GM18526 (cell line): ENCODE measurements around the gene NAPB.

Source experiments
- POLR2A ChIP-seq: IDR thresholded peaks from 3 replicates; pipeline ENCODE4 v1.6.1; 2011; ENCODE audit not compliant: insufficient read length; ENCODE audit errors: extremely low read depth

NAPB gene

DNA sequence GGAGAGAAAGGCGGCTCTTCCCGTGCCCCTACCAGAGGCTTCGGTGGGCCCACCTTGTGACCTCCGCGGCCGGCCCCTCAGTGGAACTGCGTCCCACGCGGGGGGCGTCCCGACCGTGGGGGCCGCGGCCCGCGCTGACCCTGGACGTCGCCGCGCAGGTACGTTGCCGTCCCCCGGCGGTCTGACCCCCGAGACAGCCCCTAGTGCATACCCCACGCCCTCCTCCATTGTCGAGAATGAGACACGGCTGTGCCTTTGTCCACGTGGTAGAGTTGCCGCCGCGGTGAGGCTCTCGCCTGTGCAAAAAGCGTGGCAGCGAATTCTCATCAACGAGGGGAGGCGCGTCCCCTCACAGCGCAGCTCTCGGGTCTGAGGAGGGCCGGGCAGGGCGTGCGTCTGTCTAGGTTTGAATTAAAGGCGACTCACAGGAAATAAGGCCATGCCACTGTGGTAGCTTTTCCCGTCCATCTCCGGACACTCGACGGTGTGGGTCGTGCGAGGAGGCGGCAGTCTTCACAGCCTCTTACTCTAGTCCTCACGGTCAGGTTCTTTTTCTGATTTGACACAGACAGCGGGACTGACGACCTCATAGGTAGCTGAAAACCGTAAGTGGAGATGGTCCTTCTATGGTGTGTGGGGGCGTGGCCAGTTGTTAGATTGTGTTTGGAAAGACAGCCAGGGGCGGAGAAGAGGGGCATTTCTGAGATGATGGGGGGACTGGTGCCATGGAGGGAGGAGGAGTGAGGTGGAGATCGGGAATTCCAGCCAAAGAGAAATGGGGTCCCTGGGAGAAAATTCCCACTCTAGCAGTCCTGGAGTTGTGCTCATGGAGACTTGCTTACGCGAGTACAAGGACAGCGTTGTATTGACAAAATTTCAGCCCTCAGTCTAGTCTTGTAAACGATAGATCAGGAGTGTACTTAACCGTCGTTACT is 70.1 kb downstream of the NAPB start:
- TF ChIP-seq POLR2A, result peak; percentile 31

DNA sequence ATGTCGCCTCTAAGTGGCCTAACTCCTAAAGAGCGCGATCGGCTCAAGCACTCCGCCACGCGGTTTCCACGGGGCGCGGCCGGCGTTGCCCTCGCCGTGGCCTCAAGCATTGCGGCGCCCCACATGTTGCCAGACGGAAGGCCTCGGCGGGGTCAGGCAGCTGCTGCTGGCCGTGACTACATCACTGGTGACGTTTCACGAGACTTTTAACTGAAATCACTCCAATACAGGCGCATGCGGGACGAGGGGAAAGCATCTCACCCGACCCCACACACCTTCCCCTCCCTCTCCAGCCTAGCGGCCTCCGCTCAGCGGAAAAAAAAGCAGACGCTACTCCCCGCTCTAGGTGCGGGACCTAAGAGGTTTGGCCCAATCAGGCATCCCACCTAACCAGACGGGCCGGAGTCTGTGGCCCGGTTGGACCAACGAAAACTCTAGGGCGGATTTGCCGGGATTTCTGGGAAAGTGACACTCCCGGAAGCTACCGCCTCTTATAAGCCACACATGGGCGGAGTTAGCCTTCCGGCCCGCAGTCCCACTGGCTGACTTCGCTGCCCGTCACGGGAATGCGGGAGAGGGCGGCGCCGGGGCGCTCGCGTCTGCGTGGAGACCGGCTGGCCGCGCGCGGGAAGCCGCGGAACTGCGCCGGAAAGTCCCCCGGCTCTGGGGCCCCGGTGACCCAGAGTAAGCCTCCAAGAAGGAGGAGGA is 70.9 kb downstream of the NAPB start, which contains the start of gene NXT1:
TSS of gene NXT1 (plus strand) at position 596 of the 708 bp plus-strand sequence. CDS start 3,251 bp downstream, outside the sequence.
- TF ChIP-seq POLR2A, result peak; percentile 79

DNA sequence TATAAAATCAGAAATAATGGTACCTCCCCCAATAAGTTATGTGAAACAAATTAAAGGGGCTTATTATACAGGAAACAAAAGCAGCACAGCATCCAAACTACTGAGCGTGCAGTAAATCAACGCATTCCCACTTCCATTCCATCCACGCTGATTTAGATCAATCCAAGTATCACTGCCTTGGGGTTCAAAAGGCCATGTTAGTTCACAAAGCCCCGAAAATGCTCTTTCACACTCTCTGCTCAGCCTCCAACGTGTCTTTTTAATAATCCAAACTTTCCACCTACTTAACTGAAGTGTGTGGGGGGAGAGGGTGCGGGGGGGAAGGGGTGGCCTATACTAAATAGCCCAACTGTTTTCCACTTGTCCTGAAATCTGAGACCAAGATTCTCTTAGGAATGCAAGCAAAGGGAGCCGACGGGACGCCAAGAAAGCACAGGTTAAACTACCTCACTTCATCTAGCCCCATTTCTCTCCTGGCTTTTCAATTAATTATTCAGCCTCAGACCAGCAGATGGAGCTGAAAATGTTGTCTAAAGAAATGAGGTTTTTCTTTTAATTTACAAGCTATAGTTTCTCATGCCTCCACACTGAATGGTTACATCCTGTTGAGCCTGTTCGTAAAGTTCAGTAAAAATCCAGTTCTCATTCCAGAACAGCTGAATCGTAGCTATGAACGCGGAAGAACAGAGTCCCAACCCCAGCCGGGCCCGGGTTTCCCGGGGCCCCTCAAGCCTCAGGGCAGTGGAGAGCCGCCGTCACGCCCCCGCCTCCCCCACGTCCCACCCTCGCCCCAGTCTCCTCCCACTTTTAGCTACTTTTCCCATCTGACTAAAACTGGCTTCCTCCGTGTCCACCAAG is 71.7 kb downstream of the NAPB start:
- TF ChIP-seq POLR2A, result no peak

DNA sequence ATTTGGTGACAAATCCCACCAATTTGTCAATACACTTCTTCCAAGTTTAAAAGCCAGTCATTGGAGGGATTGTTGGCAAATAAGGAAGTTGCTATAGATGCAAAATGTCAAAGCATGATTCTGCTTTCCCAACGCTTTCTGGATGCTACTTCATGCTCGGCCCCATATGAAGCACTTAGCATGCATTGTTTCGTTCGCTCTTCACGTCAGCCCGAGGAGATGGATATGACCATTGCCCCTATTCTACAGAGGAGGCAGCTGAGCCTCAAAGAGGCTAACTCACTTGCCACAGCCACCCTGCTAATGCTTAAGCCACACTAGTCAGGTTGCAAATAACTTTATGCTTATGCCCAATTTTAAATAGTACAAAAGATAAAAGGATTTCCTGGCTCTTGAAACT is 73.5 kb downstream of the NAPB start:
- no peak for TF ChIP-seq POLR2A

DNA sequence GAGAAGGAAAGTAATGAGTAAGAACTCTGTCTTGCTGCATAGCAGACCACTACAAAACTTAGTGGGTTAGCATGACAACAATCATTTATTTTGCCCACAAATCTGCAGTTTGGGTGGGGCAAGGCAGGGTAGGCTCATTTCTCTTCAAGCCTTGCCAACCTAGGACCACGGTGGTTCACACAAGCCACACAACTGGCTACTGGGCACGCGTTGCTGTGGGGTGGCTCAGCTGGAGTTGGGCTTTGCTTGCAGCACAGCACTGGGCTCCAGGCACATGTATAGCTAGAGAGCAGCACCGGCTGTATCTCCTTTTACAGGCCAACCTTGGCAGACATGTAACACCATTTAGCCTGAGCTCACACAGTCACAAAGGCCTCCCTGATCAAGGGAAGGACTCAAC is 75.3 kb downstream of the NAPB start:
- no peak for TF ChIP-seq POLR2A

DNA sequence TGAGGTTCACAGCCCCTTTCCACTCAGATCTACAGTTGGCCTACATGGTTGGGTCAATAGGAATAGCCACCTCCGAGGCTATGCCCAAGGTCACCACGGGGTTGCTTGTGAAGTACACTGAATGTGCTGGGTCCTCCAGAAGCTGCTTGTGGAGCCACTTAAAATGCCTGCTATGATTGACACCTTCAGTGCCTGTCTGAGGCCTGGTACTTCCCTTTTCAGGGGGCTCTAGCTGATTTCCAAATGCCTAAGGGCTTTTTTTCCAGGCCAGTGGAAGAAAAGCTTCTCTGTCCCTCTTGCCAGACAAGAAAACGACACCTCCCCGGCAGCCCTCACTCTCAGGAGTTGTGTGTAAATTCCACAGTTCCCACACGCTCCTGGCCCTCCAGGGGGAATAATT is 77.0 kb downstream of the NAPB start:
- no peak for TF ChIP-seq POLR2A

DNA sequence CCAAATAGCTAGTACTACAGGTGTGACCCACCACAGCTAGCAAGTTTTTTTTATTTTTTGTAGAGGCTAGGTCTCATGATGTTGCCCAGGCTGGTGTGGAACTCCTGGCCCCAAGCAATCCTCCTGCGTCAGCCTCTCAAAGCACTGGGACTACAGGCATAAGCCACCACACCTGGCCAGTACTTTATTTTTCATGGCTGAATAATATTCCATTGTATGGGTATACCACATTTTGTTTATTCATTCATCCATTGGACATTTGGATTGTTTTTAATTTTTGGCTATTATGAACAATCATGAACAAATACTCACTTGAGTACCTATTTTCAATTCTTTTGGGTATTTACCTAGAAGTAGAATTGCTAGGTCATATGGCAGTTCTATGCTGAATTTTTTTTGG is 77.7 kb downstream of the NAPB start:
- TF ChIP-seq POLR2A, result no peak

DNA sequence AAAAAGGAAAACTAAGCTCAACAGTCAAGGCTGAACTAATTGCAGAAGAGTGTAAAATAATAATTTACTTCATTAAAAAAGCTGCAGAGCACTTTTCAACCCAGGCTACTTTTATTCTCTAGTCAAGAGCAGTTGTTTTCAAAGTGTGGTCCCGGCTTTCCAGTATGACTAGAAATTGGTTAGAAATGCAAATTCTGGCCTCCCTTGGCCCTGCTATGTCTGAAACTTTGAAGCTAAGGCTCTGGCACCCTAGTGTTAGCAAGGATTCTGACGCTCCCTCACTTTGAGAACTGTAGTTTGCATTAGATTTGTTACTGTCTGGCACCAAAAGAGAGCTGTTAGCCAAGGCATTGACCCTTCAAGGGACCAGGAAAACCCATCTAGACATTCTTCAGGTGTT is 80.2 kb downstream of the NAPB start:
- no peak for TF ChIP-seq POLR2A

DNA sequence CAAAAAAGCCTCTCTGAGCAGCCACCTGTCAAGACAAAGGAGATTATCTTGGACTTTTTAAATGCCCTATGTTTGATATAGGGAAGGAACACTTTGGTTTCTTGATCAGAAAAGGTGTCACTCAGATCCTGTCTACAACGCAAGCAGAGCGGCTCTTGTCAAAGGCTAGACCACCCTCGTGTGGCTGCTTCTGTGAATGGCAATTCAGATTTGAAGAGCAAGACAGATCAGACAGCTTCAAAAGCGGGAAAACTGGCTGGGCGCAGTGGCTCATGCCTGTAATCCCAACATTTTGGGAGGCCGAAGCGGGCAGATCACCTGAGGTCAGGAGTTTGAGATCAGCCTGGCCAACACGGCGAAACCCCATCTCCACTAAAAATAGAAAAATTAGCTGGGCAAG is 80.8 kb downstream of the NAPB start:
- TF ChIP-seq POLR2A, result no peak

DNA sequence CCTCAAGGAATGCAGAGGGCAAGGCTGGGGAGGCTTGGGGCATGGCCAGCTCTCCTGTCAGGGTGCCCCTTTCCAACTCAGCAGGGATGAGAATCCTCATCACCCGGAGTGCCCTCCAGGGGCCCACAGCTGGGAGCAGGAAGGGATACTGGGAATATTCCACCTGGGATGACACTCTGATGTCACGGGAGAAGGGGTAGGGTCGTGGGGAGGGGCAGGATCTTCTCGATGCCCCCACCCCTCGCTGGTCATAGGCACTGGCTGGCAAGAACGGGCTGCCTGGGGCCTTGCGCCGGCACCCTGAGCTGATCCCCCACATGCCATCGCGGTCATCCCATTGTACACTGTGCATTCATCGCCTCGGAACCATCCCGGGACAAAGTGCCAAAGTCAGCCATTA is 81.3 kb downstream of the NAPB start:
- TF ChIP-seq POLR2A, result no peak

DNA sequence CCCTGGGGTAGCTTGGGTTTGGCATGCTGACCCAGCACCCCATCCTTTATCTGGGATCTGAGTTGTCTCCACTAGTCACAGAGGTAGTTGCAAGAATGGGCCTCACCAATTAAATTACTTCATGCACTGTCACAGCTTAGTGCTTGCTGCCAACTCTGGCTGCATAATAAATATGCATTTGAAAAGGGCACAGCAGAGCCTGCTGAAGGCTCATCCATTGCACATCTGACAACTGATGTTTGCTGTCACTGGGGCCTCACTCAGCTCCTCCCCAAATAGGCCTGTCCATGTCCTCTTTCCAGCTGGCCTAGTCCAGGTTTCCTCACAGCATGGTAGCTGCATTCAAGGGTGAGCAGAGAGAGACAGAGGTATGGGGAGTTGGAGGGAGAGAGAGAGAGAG is 84.0 kb downstream of the NAPB start:
- no peak for TF ChIP-seq POLR2A

DNA sequence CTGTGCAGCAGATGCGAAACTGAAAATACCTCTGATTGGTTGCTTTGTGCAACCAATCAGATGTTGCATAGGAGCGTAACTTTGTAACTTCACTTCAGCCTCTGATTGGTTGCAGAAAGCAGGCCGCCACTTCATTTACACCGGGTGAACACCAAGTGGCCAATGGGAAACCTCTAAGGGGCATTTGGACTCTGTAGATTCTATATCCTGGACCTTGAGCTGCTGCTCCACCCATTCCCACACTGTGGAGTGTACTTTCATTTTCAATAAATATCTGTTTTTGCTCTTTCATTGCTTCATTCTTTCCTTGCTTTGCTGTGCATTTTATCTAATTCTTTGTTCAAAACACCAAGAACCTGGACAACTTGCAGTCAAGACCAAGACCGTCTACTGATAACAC is 84.8 kb downstream of the NAPB start:
- TF ChIP-seq POLR2A, result no peak

DNA sequence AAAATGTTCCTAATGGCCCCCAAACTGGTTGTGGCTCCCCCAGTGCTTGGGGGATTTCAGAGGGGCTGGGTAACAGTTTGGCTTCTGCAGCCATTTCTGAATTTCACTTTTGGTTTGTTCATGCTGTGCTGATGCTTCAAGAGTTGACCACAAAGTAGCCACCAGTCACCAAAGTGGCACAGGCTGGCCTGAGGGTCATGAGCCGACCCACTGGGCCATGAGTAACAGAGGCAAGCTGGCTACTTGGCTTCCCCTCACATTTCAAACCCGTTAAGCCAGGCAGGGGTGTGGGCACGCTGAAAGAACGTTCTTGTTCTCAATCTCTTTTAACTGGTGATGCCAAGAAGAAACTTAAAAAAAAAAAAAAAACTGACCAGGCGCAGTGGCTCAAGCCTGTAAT is 85.8 kb downstream of the NAPB start:
- TF ChIP-seq POLR2A, result no peak

DNA sequence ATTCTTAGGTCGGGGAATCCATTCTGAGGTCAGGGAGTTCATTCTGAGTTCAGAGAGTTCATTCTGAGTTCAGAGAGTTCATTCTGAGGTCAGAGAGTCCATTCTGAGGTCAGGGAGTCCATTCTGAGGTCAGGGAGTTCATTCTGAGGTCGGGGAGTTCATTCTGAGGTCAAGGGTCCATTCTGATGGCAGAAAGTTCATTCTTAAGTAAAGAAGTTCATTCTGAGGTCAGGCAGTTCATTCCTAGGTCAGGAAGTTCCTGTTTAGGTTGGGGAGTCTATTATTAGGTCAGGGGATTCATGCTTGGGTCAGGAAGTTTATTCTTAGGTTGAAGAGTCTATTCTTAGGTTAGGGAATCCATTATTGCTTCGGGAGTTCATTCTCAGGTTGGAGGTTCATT is 87.2 kb downstream of the NAPB start:
- no peak for TF ChIP-seq POLR2A

DNA sequence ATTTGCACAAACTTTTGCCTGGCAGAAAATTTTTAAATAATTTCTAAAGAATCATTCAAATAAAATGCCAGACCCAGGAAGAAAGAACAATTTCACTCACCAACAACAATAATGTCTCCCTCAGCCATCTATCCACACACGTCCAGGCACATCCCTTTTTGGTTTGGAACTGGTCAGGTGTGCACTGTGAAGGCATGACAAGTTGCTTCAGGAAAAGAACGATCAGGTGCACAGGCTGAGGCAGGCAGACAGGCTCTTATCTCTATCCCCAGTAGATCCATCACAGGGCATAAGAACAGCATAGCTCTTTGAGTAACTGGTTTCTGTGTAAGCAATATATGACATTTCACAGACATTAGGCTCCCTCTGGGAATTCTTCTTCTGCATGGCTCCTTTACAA is 88.8 kb downstream of the NAPB start:
- no peak for TF ChIP-seq POLR2A
